HG03558 (cell line): Measurements from ENCODE around the gene RRP1.
"Not testable (repeated sequence)": the region's sequence is repeated elsewhere in the genome, so short reads cannot be mapped to it uniquely, and the experiment has no call there.

Experiments used
- ATAC-seq: cut with Tn5 transposase; IDR thresholded peaks from one replicate; pipeline ENCODE4 v1.9.1; 2021; ENCODE audit warnings: moderate number of reproducible peaks; ENCODE audit not compliant: unreplicated experiment; ENCODE audit errors: extremely low read depth

The RRP1 gene

GRCh38 chr21:43814215-43815106, 25.1 kb downstream of the RRP1 start:
- ATAC-seq: no peak

- no peak for ATAC-seq
Observed at GRCh38 chr21:43815107-43815613, 25.8 kb downstream of the RRP1 start.

GRCh38 chr21:43815991-43816390, 26.6 kb downstream of the RRP1 start:
- no peak for ATAC-seq

- no peak for ATAC-seq
Observed at GRCh38 chr21:43816611-43817071, 27.3 kb downstream of the RRP1 start.

DNA sequence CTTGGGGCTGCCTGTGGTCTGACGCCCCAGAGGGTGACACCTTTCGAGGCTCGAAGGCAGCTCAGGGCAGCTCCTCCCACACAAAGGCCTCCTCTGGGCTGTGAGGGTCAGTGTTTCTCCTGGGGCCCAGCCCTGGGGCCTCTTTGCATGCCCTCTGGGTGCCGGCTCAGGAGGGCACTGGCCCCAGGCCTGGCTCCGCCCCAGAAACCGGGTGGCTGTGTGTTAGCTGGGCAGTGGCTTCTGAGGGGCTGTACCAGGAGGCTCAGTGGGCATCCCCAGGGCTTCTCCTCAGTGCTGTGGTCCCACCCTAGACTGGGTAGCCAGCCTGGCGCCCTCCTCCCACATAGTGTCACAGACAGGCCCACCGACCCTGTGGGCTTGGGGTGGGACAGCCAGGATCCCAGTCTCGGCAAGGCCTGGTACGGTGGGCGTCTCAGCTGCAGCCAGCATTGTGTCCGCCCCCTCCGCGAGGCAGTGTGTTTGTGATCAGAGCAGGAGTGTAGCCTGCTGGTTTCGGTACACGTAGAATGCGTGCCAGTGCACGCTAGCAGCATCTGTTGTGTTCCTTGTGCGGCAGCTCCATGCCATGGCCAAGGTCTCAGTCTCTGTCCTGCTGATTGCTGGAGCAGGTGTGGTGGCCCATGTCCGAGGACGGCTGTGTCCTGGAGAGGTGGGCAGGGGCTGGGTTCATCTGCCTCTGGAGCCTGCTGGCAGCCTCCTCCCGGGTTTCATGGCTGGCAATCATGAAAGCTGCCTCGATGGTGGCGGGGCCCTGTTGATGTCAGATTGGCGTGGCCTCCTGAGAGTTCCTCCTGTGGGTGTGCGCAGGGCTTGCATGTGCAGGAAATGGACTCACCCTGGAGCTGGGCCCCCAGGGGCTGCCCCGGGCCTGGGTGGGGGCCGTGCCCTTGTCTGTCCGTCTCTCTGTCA, 28.0 kb downstream of the RRP1 start:
- ATAC-seq: no peak

- no peak for ATAC-seq
Observed at GRCh38 chr21:43818685-43819084, 29.3 kb downstream of the RRP1 start.

GRCh38 chr21:43819511-43820405, 30.4 kb downstream of the RRP1 start:
- no peak for ATAC-seq

- no peak for ATAC-seq
Observed at GRCh38 chr21:43820466-43820865, 31.1 kb downstream of the RRP1 start.

GRCh38 chr21:43822166-43822565, 32.8 kb downstream of the RRP1 start:
- ATAC-seq: not testable (repeated sequence)

DNA sequence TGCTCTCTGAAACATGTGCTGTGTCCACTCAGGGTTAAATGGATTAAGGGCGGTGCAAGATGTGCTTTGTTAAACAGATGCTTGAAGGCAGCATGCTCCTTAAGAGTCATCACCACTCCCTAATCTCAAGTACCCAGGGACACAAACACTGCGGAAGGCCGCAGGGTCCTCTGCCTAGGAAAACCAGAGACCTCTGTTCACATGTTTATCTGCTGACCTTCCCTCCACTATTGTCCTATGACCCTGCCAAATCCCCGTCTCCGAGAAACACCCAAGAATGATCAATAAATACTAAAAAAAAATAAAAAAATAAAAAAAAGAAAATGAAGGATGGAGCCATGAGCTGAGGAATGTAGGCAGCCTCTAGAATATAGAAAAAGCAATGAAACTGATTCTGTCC, 33.4 kb downstream of the RRP1 start:
- not testable (repeated sequence) for ATAC-seq

DNA sequence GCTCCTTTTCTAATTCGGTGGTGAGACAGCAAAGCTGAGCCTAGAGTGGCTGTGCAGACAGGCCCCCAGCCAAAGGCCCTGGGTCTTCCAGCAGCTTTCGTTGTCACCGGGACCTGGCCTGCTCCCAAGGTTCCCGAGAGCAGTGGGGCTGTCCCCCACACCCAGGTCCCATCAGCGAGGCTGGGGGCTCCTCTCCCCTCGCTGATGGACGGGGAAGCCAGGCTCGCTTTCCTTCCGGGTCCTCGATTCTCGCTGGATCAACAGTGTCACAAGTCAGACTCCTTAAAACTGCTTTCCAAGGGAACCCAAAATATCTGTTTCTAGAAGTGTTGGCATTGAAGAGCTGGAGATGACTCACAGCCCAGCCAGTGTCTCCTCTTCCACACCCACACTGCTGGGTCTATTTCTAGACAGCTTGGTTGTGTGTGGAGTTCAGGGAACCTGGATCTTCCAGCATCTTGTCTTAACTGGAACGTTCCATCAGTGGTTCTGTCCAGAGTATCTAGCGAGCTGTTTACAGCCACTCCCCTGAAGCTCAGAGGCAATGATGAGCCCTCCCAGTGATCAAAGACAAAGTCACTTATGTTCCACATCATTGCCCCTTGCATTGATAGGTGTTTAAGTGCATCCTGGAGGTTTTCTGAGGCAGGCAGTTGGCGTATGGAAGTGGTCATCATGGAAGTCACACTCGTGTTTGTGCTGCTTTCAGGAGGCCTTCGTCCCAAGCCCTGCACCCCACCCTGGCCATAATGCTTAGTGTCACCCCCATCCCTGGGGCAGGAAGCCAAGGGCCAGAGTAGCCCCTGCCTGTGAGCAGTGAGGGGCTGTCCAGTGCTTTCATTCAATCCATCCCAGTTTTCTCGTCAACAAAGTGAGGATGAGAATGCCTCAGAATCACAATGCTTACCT, 35.2 kb downstream of the RRP1 start:
- ATAC-seq: no peak

- no peak for ATAC-seq
Observed at GRCh38 chr21:43825242-43825935, 36.0 kb downstream of the RRP1 start.

DNA sequence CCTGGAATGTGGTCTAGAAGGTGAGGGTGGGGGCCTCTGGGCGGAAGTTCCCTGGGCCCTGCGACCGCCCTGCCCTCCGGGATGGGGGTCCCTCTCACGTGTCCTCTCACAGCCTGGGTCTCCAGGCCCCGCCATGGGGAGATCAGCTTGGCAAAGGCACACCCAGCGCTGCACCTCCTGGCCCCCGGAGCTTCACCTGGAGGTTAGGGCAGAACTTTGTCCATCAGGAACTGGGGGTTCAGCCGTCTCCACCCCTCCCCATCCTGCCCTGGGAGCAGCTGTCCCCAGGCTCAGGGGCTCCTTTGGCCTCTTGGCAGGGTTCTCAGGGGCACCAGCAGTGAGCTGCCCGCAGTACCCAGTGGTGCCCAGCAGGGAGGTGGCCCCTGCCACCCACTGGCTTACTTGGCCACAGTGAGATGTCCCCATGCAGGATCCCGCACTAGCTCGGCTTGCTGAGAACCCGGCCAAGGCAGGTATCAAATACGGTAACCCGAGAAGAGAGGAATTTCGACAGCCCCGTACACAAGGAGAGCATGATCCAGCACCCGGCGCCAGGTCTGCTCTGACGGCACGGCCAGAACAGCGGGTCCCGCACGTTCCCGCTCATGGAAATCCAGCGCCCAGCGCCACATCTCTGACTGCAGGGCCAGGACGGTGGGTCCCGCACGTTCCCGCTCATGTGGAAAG, 36.7 kb downstream of the RRP1 start:
- ATAC-seq: no peak

- no peak for ATAC-seq
Observed at GRCh38 chr21:43826623-43826974, 37.2 kb downstream of the RRP1 start.

GRCh38 chr21:43827015-43827611, 37.7 kb downstream of the RRP1 start:
- ATAC-seq: no peak

GRCh38 chr21:43829161-43829560, 39.8 kb downstream of the RRP1 start:
- ATAC-seq: no peak

DNA sequence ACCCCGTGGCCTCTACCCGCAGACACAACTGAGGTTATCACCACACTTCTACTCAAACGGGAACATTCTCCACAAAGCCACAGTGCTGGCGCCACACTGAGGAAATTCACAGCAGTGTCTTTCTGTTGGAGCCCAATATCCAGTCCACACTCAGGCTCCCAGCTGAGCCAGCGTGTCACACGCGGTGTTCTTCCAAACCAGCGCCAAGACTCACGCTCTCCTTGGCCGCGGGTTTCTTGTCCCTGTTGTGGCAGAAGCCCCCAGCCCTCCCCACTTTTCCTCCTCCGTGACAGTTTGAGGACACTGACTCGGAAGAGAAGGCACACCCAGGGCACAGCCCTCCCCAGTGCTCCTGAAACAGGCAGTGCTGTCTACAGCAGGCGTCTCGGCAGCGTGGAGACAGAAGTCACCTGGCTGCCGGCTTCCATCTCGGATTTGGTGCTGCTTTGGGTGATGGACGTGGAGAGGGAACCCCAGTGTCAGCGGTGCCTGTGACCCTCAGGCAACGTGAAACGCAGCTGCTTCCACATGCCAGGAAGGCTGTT, 40.3 kb downstream of the RRP1 start:
- ATAC-seq: no peak
